Tibial artery (tissue), 4 donors: ENCODE measurements around the gene MYBPHL.

Experiments
- DNase-seq, 2 donors: peaks; one replicate each; pipeline ENCODE4 v3.0.0-alpha.2; 2019
- H3K27ac ChIP-seq, 2 donors: fragments of 200-600 bp; sonication (generic) in 1 of 2; 1 replicate in 1 of 2; 2 replicates in 1 of 2; pipeline ENCODE4 v1.5.1; 2018 to 2019; ENCODE audit warnings: mild to moderate bottlenecking in 1 of 2
- H3K27me3 ChIP-seq, 2 donors: fragments of 200-600 bp; sonication (generic) in 1 of 2; one replicate each; pipeline versions ENCODE4 v1.5.1 to v1.6.0; 2016 to 2019
- H3K36me3 ChIP-seq, 3 donors: fragments of 200-600 bp; sonication (generic) in 2 of 3; one replicate each; pipeline ENCODE4 v1.5.1; 2016 to 2019; ENCODE audit warnings: mild to moderate bottlenecking in 2 of 3
- H3K4me1 ChIP-seq, 4 donors: fragments of 200-600 bp; sonication (generic) in 2 of 4; 1 replicate in 3 of 4; 2 replicates in 1 of 4; pipeline ENCODE4 v1.5.1; 2016 to 2019
- H3K4me3 ChIP-seq, 2 donors: fragments of 200-600 bp; sonication (generic) in 1 of 2; 1 replicate in 1 of 2; 2 replicates in 1 of 2; pipeline ENCODE4 v1.5.1; 2018 to 2019; ENCODE audit warnings: mild to moderate bottlenecking in 2 of 2
- H3K9me3 ChIP-seq, 3 donors: fragments of 200-600 bp; sonication (generic) in 1 of 3; one replicate each; pipeline ENCODE4 v1.5.1; 2016 to 2019
- intact Hi-C: fragments of 100-400 bp; cut with DNase I; formaldehyde crosslinking; loops from one replicate; pipeline ENCODE4 v1.15.0; 2023; ENCODE audit warnings: low total_unique reads
- TF ChIP-seq, protein P1 (sequence below), 2 experiments: fragments of 200-600 bp in 1 of 2; fragments of 450-650 bp in 1 of 2; IDR thresholded peaks; one replicate each; pipeline ENCODE4 v1.5.1; 2017 to 2019; ENCODE audit warnings: antibody characterized with exemption in 2 of 2, mild to moderate bottlenecking in 1 of 2, moderate library complexity in 1 of 2

Gene MYBPHL, protein sequence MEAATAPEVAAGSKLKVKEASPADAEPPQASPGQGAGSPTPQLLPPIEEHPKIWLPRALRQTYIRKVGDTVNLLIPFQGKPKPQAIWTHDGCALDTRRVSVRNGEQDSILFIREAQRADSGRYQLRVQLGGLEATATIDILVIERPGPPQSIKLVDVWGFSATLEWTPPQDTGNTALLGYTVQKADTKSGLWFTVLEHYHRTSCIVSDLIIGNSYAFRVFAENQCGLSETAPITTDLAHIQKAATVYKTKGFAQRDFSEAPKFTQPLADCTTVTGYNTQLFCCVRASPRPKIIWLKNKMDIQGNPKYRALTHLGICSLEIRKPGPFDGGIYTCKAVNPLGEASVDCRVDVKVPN

DNA sequence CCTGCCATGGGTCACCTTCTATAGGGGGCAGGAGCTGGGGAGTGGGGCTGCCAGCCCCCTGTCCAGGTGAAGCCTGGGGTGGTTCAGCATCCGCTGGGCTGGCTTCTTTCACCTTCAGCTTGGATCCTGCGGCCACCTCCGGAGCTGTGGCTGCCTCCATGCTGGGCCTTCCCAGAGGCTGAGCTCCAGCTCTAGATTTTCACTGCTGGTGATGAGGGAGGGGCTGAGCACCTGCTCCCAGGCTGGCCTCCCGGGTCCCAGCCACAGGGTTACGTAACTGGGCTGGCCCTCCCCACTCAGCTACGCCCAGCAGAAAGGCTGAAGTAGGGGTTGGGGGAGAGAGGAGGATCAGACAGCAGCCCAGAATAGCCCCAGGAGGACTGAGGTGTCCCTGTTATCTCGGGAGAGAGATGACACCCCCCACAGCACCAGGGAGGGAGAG is at the start of gene MYBPHL:
MYBPHL (minus strand) TSS at position 180 of the 442 bp plus-strand sequence; CDS start at position 160, 20 bp downstream.
- no peak within 1 kb of the TSS for H3K4me3 ChIP-seq
- peaks cover 21 to 34% (median 32%) of the 10 kb centered on the region in 3 donors for H3K36me3 ChIP-seq
- no peaks in the 10 kb centered on the region for H3K9me3 ChIP-seq
- intact Hi-C loops, result no loop called here
- H3K27ac ChIP-seq, result peak within 1 kb of the TSS in 1 of 2 donors; percentile 15
- H3K4me1 ChIP-seq, result peaks cover 0 to 20% (median 6%) of the 10 kb centered on the region in 4 donors
- DNase-seq, result peak in 1 of 2 donors; percentile 59
- TF ChIP-seq, protein P1, sequence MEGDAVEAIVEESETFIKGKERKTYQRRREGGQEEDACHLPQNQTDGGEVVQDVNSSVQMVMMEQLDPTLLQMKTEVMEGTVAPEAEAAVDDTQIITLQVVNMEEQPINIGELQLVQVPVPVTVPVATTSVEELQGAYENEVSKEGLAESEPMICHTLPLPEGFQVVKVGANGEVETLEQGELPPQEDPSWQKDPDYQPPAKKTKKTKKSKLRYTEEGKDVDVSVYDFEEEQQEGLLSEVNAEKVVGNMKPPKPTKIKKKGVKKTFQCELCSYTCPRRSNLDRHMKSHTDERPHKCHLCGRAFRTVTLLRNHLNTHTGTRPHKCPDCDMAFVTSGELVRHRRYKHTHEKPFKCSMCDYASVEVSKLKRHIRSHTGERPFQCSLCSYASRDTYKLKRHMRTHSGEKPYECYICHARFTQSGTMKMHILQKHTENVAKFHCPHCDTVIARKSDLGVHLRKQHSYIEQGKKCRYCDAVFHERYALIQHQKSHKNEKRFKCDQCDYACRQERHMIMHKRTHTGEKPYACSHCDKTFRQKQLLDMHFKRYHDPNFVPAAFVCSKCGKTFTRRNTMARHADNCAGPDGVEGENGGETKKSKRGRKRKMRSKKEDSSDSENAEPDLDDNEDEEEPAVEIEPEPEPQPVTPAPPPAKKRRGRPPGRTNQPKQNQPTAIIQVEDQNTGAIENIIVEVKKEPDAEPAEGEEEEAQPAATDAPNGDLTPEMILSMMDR (IDR thresholded peaks at IDR 0.05), result no peak
- no peaks in the 10 kb centered on the region for H3K27me3 ChIP-seq

DNA sequence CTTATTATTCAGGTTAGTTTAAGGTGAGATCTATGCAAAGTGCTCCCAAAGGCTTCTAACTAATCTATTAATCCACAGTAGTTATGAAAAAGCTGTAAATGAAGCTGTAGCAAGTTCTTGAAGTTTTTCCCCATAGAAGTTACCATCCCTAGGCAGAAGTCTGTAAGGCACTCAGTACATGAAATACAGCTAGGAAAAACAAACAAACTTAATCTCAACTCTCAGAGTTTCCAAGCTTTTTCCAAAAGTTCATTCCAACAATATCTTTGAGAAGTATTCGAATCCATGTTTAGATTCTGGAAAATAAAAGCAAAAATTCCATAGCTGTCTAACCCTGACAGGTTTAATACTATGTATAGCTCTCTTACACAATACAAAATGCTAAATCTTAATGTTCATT is 49.7 kb upstream of the MYBPHL start:
- DNase-seq, result no peak
- Histone ChIP-seq H3K27me3 (no peaks in the 10 kb centered on the region), H3K4me3 (no peak overlapping the region), H3K4me1 (peaks cover 4 to 85% (median 18%) of the 10 kb centered on the region in 4 donors), H3K36me3 (peaks cover 28 to 40% (median 37%) of the 10 kb centered on the region in 3 donors), H3K9me3 (no peaks in the 10 kb centered on the region), H3K27ac (peak overlapping the region; percentile 56 to 68)
- intact Hi-C loops, result loop anchor here (10.0 kb wide), 1 partner anchor 72 kb away; the partner anchor contains the start of gene PSRC1
- TF ChIP-seq, protein P1 (IDR thresholded peaks at IDR 0.05), result no peak

DNA sequence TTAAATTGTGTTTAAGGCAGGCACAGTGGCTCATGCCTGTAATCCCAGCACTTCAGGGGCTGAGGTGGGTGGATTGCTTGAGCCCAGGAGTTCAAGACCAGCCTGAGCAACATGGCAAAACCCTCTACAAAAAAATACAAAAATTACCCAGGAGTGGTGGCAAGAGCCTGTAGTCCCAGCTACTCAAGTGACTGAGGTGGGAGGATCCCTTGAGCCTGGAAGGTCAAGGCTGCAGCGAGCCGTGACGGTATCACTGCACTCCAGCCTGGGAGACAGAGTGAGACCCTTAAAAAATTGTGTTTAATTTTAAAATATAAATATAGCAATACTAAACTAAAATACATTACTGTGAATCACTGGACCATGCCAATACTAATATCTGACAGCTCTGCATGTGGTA is 48.1 kb upstream of the MYBPHL start:
- H3K36me3 ChIP-seq, result peaks cover 44 to 56% (median 53%) of the 10 kb centered on the region in 3 donors
- H3K4me1 ChIP-seq, result peaks cover 4 to 80% (median 14%) of the 10 kb centered on the region in 4 donors
- TF ChIP-seq, protein P1 (IDR thresholded peaks at IDR 0.05), result no peak
- H3K4me3 ChIP-seq, result no peak overlapping the region
- no peaks in the 10 kb centered on the region for H3K9me3 ChIP-seq
- no peaks in the 10 kb centered on the region for H3K27me3 ChIP-seq
- peak overlapping the region; percentile 30 to 68 for H3K27ac ChIP-seq
- no peak for DNase-seq
- intact Hi-C loops, result loop anchor here (5.0 to 10.0 kb wide), 2 partner anchors 42 to 70 kb away; partner anchors contain the start of genes PSRC1 and SORT1

DNA sequence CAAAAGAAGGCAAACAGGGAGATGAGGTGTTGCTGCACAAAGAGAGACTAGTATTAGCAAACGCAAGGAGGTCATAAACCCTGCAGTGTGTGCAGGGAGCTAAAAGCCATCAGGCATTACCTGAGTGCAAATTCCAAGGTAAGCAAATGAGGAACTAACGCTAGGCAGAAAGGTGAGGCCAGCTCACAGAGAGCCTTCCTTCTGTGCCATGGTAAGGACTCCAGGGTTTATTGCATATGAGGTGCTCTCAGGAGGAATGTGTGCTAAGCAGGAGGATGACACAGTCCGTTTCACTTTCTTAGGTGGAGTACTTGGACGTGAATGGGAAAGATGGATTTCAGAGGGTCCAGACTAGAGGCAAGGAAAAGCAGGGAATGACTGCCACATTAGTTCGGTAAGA is 44.6 kb upstream of the MYBPHL start:
- no peak for DNase-seq
- H3K27ac ChIP-seq, result no peak overlapping the region
- H3K36me3 ChIP-seq, result peaks cover 72 to 86% (median 82%) of the 10 kb centered on the region in 3 donors

DNA sequence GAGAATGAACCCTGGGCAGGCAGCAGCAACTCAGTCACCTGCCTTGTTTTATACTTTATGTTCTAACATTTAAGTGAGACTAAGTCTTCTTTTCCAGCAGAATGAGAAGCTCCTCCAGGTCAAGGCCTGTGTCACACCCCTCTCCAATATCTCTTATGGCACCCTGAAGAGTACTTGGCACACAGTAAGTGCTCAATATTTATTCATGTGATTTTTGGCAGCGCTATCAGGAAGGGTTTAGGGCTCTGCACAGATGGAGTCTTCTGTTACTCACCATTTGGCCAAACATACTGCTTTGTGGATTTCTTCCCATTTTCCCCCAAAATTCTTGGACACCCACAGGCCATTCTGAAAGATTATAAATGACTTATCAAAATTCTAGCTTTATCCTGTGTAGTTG is 43.8 kb upstream of the MYBPHL start:
- TF ChIP-seq, protein P1 (IDR thresholded peaks at IDR 0.05), result no peak
- peaks cover 0 to 43% (median 2%) of the 10 kb centered on the region in 4 donors for H3K4me1 ChIP-seq
- DNase-seq, result no peak
- no peaks in the 10 kb centered on the region for H3K9me3 ChIP-seq
- intact Hi-C loops, result loop anchor here (5.0 to 10.0 kb wide), 2 partner anchors 47 to 66 kb away; partner anchors contain the start of genes PSRC1 and SORT1
- peaks cover 80 to 90% (median 87%) of the 10 kb centered on the region in 3 donors for H3K36me3 ChIP-seq
- H3K27ac ChIP-seq, result peak overlapping the region in 1 of 2 donors; percentile 12
- H3K4me3 ChIP-seq, result no peak overlapping the region
- no peaks in the 10 kb centered on the region for H3K27me3 ChIP-seq

More for the DNA sequence above, 44.6 kb upstream of the MYBPHL start:
- TF ChIP-seq, protein P1 (IDR thresholded peaks at IDR 0.05), result no peak
- Histone ChIP-seq H3K27me3 (no peaks in the 10 kb centered on the region), H3K4me3 (no peak overlapping the region), H3K4me1 (peaks cover 4 to 51% (median 8%) of the 10 kb centered on the region in 4 donors), H3K9me3 (no peaks in the 10 kb centered on the region)
- intact Hi-C loops, result loop anchor here (5.0 to 10.0 kb wide), 2 partner anchors 46 to 67 kb away; partner anchors contain the start of genes PSRC1 and SORT1
